B cell (primary cell): ENCODE data around the gene CCDC9. TPM values are rescaled to one million over a fixed set of nuclear protein-coding genes. Genes with fewer than 3 reads are reported as not detected.
A peak's percentile ranks its signal among the peaks of the same experiment; 100 is the strongest.
"Not testable (repeated sequence)": the region's sequence is repeated elsewhere in the genome, so short reads cannot be mapped to it uniquely, and the experiment has no call there.

ENCODE experiments used
- ATAC-seq: fragments of 200-7000 bp; cut with Tn5 transposase; one replicate; pipeline ENCODE4 v1.10.0; 2021; ENCODE audit warnings: low read depth, mild to moderate bottlenecking, moderate number of reproducible peaks, moderate library complexity
- CTCF ChIA-PET: fragments of 350-600 bp; sonication (Branson Sonifier 250); formaldehyde crosslinking; loops from one replicate; lab custom pipeline; 2021; ENCODE audit warnings: antibody characterized with exemption, inconsistent platforms; lab: Charles Lee
- POLR2A ChIA-PET: fragments of 350-600 bp; sonication (Branson Sonifier 250); formaldehyde crosslinking; loops from one replicate; lab custom pipeline; 2021; ENCODE audit warnings: antibody characterized with exemption; lab: Charles Lee
- DNase-seq: peaks from one replicate; pipeline ENCODE4 v3.0.0; 2013
- H2AFZ ChIP-seq: 2 replicates; pipeline ENCODE4 v1.6.1; 2012; ENCODE audit warnings: mild to moderate bottlenecking, low read depth, low read length; ENCODE audit not compliant: insufficient read depth, poor library complexity, severe bottlenecking
- H3K27ac ChIP-seq, 2 donors: 1 replicate in 1 of 2; 2 replicates in 1 of 2; pipeline ENCODE4 v1.5.1; 2012 to 2013; ENCODE audit warnings: low read length in 2 of 2, mild to moderate bottlenecking in 2 of 2, moderate library complexity in 1 of 2
- H3K27me3 ChIP-seq, 4 experiments: fragments of 200-600 bp in 1 of 4; sonication (generic) in 1 of 4; replicated peaks in 1 of 4; 1 replicate in 2 of 4; 2 replicates in 2 of 4; pipeline versions ENCODE4 v1.6.1 to v1.7.0; 2013 to 2016; ENCODE audit warnings: low read length in 3 of 4, mild to moderate bottlenecking in 2 of 4, mixed read lengths in 1 of 4, moderate library complexity in 1 of 4; ENCODE audit not compliant: insufficient read depth in 4 of 4, control insufficient read depth in 3 of 4; ENCODE audit errors: control extremely low read depth in 1 of 4
- H3K36me3 ChIP-seq, 2 experiments: replicated peaks in 1 of 2; 1 replicate in 1 of 2; 2 replicates in 1 of 2; pipeline versions ENCODE4 v1.6.1 to v1.7.1; 2013; ENCODE audit warnings: low read length in 1 of 2; ENCODE audit not compliant: insufficient read depth in 2 of 2, control insufficient read depth in 1 of 2; ENCODE audit errors: control extremely low read depth in 1 of 2, extremely low read depth in 1 of 2
- H3K4me1 ChIP-seq, 2 donors: fragments of 200-600 bp in 1 of 2; sonication (generic) in 1 of 2; 1 replicate in 1 of 2; 2 replicates in 1 of 2; pipeline versions ENCODE4 v1.5.1 to v1.6.1; 2013 to 2017; ENCODE audit warnings: low read length in 2 of 2; ENCODE audit not compliant: control insufficient read depth in 2 of 2, insufficient read depth in 2 of 2
- H3K4me2 ChIP-seq: replicated peaks from 2 replicates; pipeline ENCODE3; 2012; ENCODE audit warnings: mild to moderate bottlenecking, low read depth, low read length; ENCODE audit not compliant: poor library complexity, severe bottlenecking
- H3K4me3 ChIP-seq, 5 experiments: fragments of 200-600 bp in 1 of 5; sonication (generic) in 1 of 5; 1 replicate in 3 of 5; 2 replicates in 2 of 5; pipeline versions ENCODE4 v1.5.1 to v1.7.0; 2011 to 2016; ENCODE audit warnings: low read length in 4 of 5, mild to moderate bottlenecking in 4 of 5, low read depth in 2 of 5, control low read depth in 1 of 5, moderate library complexity in 1 of 5; ENCODE audit not compliant: insufficient read depth in 1 of 5; ENCODE audit errors: control extremely low read depth in 1 of 5, extremely low read depth in 1 of 5
- H3K79me2 ChIP-seq: fragments of 200-600 bp; sonication (generic); one replicate; pipeline ENCODE4 v1.6.0; 2016; ENCODE audit warnings: low read length; ENCODE audit not compliant: control insufficient read depth, insufficient read depth
- H3K9ac ChIP-seq: fragments of 200-600 bp; sonication (generic); 2 replicates; pipeline ENCODE4 v1.6.1; 2017; ENCODE audit warnings: mild to moderate bottlenecking, low read length, moderate library complexity
- H3K9me3 ChIP-seq, 3 donors: one replicate each; pipeline versions ENCODE4 v1.6.1 to v1.7.1; 2013; ENCODE audit warnings: low read length in 2 of 3; ENCODE audit not compliant: control insufficient read depth in 2 of 3, insufficient read depth in 1 of 3; ENCODE audit errors: control extremely low read depth in 1 of 3
- H4K20me1 ChIP-seq: 2 replicates; pipeline ENCODE4 v1.6.0; 2012; ENCODE audit warnings: mild to moderate bottlenecking, low read length; ENCODE audit not compliant: insufficient read depth, control insufficient read depth, poor library complexity, severe bottlenecking
- H3K27ac Mint-ChIP-seq: one replicate; pipeline ENCODE4 v1.8.0; 2021; ENCODE audit warnings: mixed read lengths
- H3K27me3 Mint-ChIP-seq: one replicate; pipeline ENCODE4 v1.8.0; 2021; ENCODE audit warnings: mixed read lengths
- H3K4me1 Mint-ChIP-seq: one replicate; pipeline ENCODE4 v1.8.0; 2021; ENCODE audit warnings: mixed read lengths
- H3K4me3 Mint-ChIP-seq: one replicate; pipeline ENCODE4 v1.8.0; 2021; ENCODE audit warnings: mixed read lengths
- H3K9me3 Mint-ChIP-seq: one replicate; pipeline ENCODE4 v1.8.0; 2022; ENCODE audit warnings: mixed read lengths; ENCODE audit not compliant: insufficient read depth
- CTCF ChIP-seq: fragments of 200-600 bp; IDR thresholded peaks from one replicate; pipeline ENCODE4 v1.8.0; 2022; ENCODE audit warnings: antibody characterized with exemption, mild to moderate bottlenecking
- EZH2 ChIP-seq: IDR thresholded peaks from 2 replicates; pipeline ENCODE4 v1.6.1; 2012; ENCODE audit warnings: borderline replicate concordance, low read depth, mild to moderate bottlenecking, moderate library complexity, low read length; ENCODE audit not compliant: insufficient read depth, poor library complexity, severe bottlenecking
- WGBS: methylation state at CpG from one replicate; pipeline ENCODE4 v1.1.5; 2013; ENCODE audit warnings: missing lambda C conversion rate; ENCODE audit not compliant: insufficient coverage; 5-methylcytosine and 5-hydroxymethylcytosine counted together
- intact Hi-C: fragments of 100-400 bp; cut with micrococcal nuclease; formaldehyde crosslinking; loops from one replicate; pipeline ENCODE4 v1.10.0; 2022
- polyA plus RNA-seq: library from polyadenylated mRNA; depleted of rRNA; stranded (reverse); fragments of >200 nt; gene quantifications from 2 replicates; pipeline ENCODE4 v1.2.3, GENCODE V29; 2012
- total RNA-seq, 2 donors: library from RNA; stranded (reverse); fragments of 120-200 nt in 1 of 2; gene quantifications; 1 replicate in 1 of 2; 2 replicates in 1 of 2; pipeline versions ENCODE4 v1.2.3 to v1.2.4, GENCODE V29; 2013 to 2022

Gene CCDC9
- total and polyA plus RNA-seq, 2 donors (not counting 1 experiment from before 2014, with no cell fraction given), result 12.3 to 54.7 TPM

GRCh38 chr19:47275791-47276461 is 19.6 kb downstream of the CCDC9 start:
- ChIA-PET POLR2A (interaction anchor here (0.6 to 0.7 kb wide), 2 partner anchors 10 to 68 kb away, joined by 6 read pairs; no protein-coding TSS in a partner anchor), CTCF (interaction anchor here (1.0 to 3.3 kb wide), 7 partner anchors 9 to 65 kb away, joined by 4 to 22 read pairs (median 12); partner anchors contain the start of gene CCDC9)
- DNase-seq (no peak), ATAC-seq (no peak)
- Histone ChIP-seq H3K4me1 (peaks cover 12 to 22% of the 10 kb centered on the region in 2 donors), H3K4me2 (peak overlapping the region; percentile 100), H3K36me3 (peaks cover 0 to 4% of the 10 kb centered on the region in 2 experiments), H3K27me3 (no peaks in the 10 kb centered on the region), H4K20me1 (peaks cover 13% of the 10 kb centered on the region), H3K4me3 (no peak overlapping the region), H2AFZ (no peak overlapping the region), H3K79me2 (no peaks in the 10 kb centered on the region), H3K27ac (no peak overlapping the region), H3K9ac (no peak overlapping the region), H3K9me3 (no peaks in the 10 kb centered on the region)
- 95% methylated on average over 11 of the region's 13 CpGs for WGBS
- H3K4me3 Mint-ChIP-seq, result peak overlapping the region; percentile 75
- intact Hi-C loops, result loop anchor here (2.0 to 10.0 kb wide), 4 partner anchors 49 to 329 kb away; partner anchors contain the start of genes BICRA, NAPA and ZC3H4
- H3K4me1 Mint-ChIP-seq, result peaks cover 22% of the 10 kb centered on the region
- no peaks in the 10 kb centered on the region for H3K9me3 Mint-ChIP-seq
- no peaks in the 10 kb centered on the region for H3K27me3 Mint-ChIP-seq
- H3K27ac Mint-ChIP-seq, result peak overlapping the region; percentile 68
- TF ChIP-seq EZH2 (no peak), CTCF (no peak)

GRCh38 chr19:47276513-47276912 is 20.2 kb downstream of the CCDC9 start:
- intact Hi-C loops, result loop anchor here (10.0 kb wide), 1 partner anchor 328 kb away; the partner anchor contains the start of gene BICRA
- not testable (repeated sequence) for H3K9me3 ChIP-seq, H3K9me3 Mint-ChIP-seq, H3K36me3 ChIP-seq, H3K27me3 ChIP-seq, H3K4me3 ChIP-seq, H2AFZ ChIP-seq, H3K4me2 ChIP-seq, H3K27ac Mint-ChIP-seq, H3K79me2 ChIP-seq, ATAC-seq, H3K27ac ChIP-seq, H3K27me3 Mint-ChIP-seq, DNase-seq, H3K9ac ChIP-seq
- ChIA-PET POLR2A (interaction anchor here (0.7 kb wide), 2 partner anchors 68 to 73 kb away, joined by 3 to 6 read pairs; no protein-coding TSS in a partner anchor), CTCF (interaction anchor here (0.7 to 3.3 kb wide), 4 partner anchors 9 to 69 kb away, joined by 3 to 22 read pairs (median 6); partner anchors contain the start of gene CCDC9)
- peaks cover 13% of the 10 kb centered on the region for H4K20me1 ChIP-seq
- H3K4me1 ChIP-seq, result peaks cover 12 to 22% of the 10 kb centered on the region in 2 donors
- H3K4me3 Mint-ChIP-seq, result peak overlapping the region; percentile 75
- no CpG with 5 or more reads among the region's 3 CpGs for WGBS
- peaks cover 22% of the 10 kb centered on the region for H3K4me1 Mint-ChIP-seq
